Measurements from ENCODE around the gene ROR2. TPM values are rescaled to one million over a fixed set of nuclear protein-coding genes. Genes with fewer than 3 reads are reported as not detected.

The ROR2 gene
- total RNA-seq, 1 experiment from 2014 or later = 2.7 TPM

DNA sequence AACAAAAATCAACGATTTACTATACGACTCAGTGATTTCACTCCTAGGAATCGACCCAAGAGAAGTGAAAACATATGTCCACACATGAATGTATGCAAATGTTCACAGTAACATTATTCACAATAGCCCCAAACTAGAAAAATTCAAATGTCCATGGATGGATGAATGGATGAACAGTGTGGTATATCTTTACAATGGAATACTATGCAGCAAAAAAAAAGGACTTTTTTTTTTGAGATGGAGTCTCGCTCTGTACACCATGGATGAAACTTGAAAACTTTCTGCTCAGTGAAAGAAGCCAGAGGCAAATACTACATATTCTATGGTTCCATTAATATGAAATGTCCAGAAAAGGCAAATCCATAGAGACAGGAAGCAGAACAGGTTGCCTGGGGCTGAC, 233.8 kb downstream of the ROR2 start:
- Histone ChIP-seq H2BK5ac (ENCODE audit: insufficient read length, low read length) (no peak overlapping the region), H3K27ac (ENCODE audit: insufficient read length, low read depth, low read length) (no peak overlapping the region), H4K8ac (replicated peaks; ENCODE audit: insufficient read length, low read depth, low read length) (no peak overlapping the region), H3K79me2 (ENCODE audit: insufficient read depth, low read length) (no peaks in the 10 kb centered on the region), H3K9me3 (ENCODE audit: control insufficient read depth, low read depth, low read length) (no peaks in the 10 kb centered on the region), H2BK12ac (ENCODE audit: insufficient read length, low read depth, low read length) (no peak overlapping the region), H4K5ac (ENCODE audit: insufficient read length, low read depth, low read length) (no peak overlapping the region), H3T11ph (ENCODE audit: low read length) (no peak overlapping the region), H2AK5ac (ENCODE audit: insufficient read length, low read length) (no peak overlapping the region), H2BK120ac (ENCODE audit: low read depth, low read length, poor library complexity, severe bottlenecking) (no peak overlapping the region), H2AFZ (ENCODE audit: low read length) (no peak overlapping the region), H3K18ac (ENCODE audit: insufficient read length, low read depth, low read length) (no peak overlapping the region), H3K4ac (ENCODE audit: low read depth, low read length) (no peak overlapping the region), H3K14ac (ENCODE audit: insufficient read depth, low read length) (no peak overlapping the region), H2BK20ac (ENCODE audit: low read depth, low read length, poor library complexity, severe bottlenecking) (no peak overlapping the region), H3K56ac (ENCODE audit: insufficient read length, low read depth, low read length) (no peak overlapping the region), H2BK15ac (ENCODE audit: low read depth, low read length) (no peak overlapping the region), H4K20me1 (ENCODE audit: control insufficient read depth, insufficient read depth, insufficient read length) (no peaks in the 10 kb centered on the region), H3K4me2 (ENCODE audit: insufficient read depth, insufficient read length, low read length) (no peak overlapping the region), H3K23ac (ENCODE audit: insufficient read length, low read depth, low read length) (no peak overlapping the region), H3K79me1 (ENCODE audit: insufficient read depth, low read depth, low read length, poor library complexity, severe bottlenecking) (no peaks in the 10 kb centered on the region), H4K91ac (ENCODE audit: insufficient read length, low read depth, low read length) (no peak overlapping the region), H3K27me3 (ENCODE audit: insufficient read depth, low read length) (no peaks in the 10 kb centered on the region), H3K23me2 (ENCODE audit: insufficient read length, low read depth, low read length, poor library complexity, severe bottlenecking) (no peaks in the 10 kb centered on the region), H3K4me1 (ENCODE audit: insufficient read depth, low read length) (no peaks in the 10 kb centered on the region), H3K9ac (ENCODE audit: extremely low read depth, insufficient read length, low read length) (no peak overlapping the region)
- peaks cover 0 to 6% (median 0%) of the 10 kb centered on the region in 3 experiments; a peak in 1 of 7 replicates for H3K36me3 Mint-ChIP-seq (ENCODE audit: insufficient read depth in 1 of 3, low read depth in 3 of 3)
- no CpG with 5 or more reads among the region's 4 CpGs for WGBS (ENCODE audit: extremely low coverage, insufficient read length, low lambda C conversion rate)
- H3K4me3 Mint-ChIP-seq = no peak overlapping the region
- H3K9me3 Mint-ChIP-seq = peaks cover 5 to 7% of the 10 kb centered on the region in 2 experiments; a peak in 4 of 5 replicates
- DNase-seq = no peak
- H3K27ac Mint-ChIP-seq = no peak overlapping the region
- peaks cover 7% of the 10 kb centered on the region in 2 experiments for H3K4me1 Mint-ChIP-seq
- TF ChIP-seq, protein P1, sequence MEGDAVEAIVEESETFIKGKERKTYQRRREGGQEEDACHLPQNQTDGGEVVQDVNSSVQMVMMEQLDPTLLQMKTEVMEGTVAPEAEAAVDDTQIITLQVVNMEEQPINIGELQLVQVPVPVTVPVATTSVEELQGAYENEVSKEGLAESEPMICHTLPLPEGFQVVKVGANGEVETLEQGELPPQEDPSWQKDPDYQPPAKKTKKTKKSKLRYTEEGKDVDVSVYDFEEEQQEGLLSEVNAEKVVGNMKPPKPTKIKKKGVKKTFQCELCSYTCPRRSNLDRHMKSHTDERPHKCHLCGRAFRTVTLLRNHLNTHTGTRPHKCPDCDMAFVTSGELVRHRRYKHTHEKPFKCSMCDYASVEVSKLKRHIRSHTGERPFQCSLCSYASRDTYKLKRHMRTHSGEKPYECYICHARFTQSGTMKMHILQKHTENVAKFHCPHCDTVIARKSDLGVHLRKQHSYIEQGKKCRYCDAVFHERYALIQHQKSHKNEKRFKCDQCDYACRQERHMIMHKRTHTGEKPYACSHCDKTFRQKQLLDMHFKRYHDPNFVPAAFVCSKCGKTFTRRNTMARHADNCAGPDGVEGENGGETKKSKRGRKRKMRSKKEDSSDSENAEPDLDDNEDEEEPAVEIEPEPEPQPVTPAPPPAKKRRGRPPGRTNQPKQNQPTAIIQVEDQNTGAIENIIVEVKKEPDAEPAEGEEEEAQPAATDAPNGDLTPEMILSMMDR (conservative IDR thresholded peaks at IDR 0.05) = no peak
- peaks cover 16% of the 10 kb centered on the region for H3K27me3 Mint-ChIP-seq (ENCODE audit: low read depth)
